Body of pancreas (tissue), 4 donors: ENCODE results near the gene TFAP2B.

ENCODE experiments used
- CTCF ChIP-seq, 7 experiments: fragments of 450-650 bp in 4 of 7; fragments of 200-600 bp in 3 of 7; sonication (generic) in 3 of 7; IDR thresholded peaks; one replicate each; pipeline ENCODE4 v1.5.1; 2016 to 2019; ENCODE audit warnings: antibody characterized with exemption in 7 of 7
- POLR2A ChIP-seq, 3 donors: fragments of 450-650 bp; IDR thresholded peaks; one replicate each; pipeline ENCODE4 v1.6.1; 2016; ENCODE audit warnings: antibody characterized with exemption in 3 of 3, mild to moderate bottlenecking in 2 of 3

GRCh38 chr6:50832912-50833311 lies 14.2 kb downstream of the TFAP2B start:
- TF ChIP-seq POLR2A (IDR thresholded peaks at IDR 0.05) (no peak), CTCF (IDR thresholded peaks at IDR 0.05) (no peak)
